ENCODE data around the gene CDK2.

The CDK2 gene

DNA sequence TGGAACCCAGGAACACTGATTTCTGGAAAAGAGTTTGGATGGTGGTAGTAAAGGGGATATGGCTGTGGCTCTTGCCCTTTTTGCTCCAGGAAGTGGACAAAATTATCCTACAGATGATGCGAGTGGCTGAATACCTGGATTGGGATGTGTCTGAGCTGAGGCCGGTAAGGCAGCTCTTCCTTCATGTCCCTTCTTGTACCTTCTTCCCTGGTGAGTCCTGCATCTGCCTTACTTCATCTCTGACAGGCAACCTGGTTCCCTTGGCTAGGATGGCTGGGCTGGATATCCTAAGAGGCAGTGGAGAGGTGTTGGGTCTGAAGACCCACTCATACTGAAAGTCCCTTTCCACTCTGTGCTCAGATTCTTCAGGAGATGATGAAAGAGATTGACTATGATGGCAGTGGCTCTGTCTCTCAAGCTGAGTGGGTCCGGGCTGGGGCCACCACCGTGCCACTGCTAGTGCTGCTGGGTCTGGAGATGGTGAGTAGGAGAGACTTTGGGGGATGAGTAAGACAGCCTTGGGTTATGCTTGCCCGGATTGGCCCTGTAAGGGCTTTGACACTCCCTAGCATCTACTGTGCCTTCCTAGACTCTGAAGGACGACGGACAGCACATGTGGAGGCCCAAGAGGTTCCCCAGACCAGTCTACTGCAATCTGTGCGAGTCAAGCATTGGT lies 27.7 kb upstream of the CDK2 start:
- no peaks in the 10 kb centered on the region for H3K9me3 ChIP-seq (ENCODE audit: control insufficient read depth in 2 of 2, low read length in 2 of 2)
- peaks cover 14% of the 10 kb centered on the region for H3K4me1 ChIP-seq (ENCODE audit: control insufficient read depth, insufficient read depth, low read length)
- no peaks in the 10 kb centered on the region for H3K27me3 ChIP-seq (ENCODE audit: control insufficient read depth in 1 of 2, insufficient read depth in 2 of 2, low read length in 2 of 2)

GRCh38 chr12:55940065-55940732 lies 26.4 kb upstream of the CDK2 start:
- H3K36me3 ChIP-seq (ENCODE audit: control insufficient read depth in 2 of 2, insufficient read depth in 2 of 2, low read length in 2 of 2) = peaks cover 0 to 7% of the 10 kb centered on the region in 2 donors
- H3K27ac ChIP-seq (ENCODE audit: low read length) = peak overlapping the region; percentile 24
- H3K9ac ChIP-seq (ENCODE audit: low read length in 2 of 2) = peak overlapping the region; percentile 57 to 58
- no peaks in the 10 kb centered on the region for H3K27me3 ChIP-seq (ENCODE audit: control insufficient read depth in 1 of 2, insufficient read depth in 2 of 2, low read length in 2 of 2)
- peaks cover 14% of the 10 kb centered on the region for H3K4me1 ChIP-seq (ENCODE audit: control insufficient read depth, insufficient read depth, low read length)
- H3K9me3 ChIP-seq (ENCODE audit: control insufficient read depth in 2 of 2, low read length in 2 of 2) = no peaks in the 10 kb centered on the region
- H3K4me3 ChIP-seq (ENCODE audit: low read length in 2 of 2) = peak overlapping the region; percentile 17 to 65

More for the DNA sequence above, 27.7 kb upstream of the CDK2 start:
- Histone ChIP-seq H3K9ac (ENCODE audit: low read length in 2 of 2) (no peak overlapping the region), H3K27ac (ENCODE audit: low read length) (no peak overlapping the region), H3K4me3 (ENCODE audit: low read length in 2 of 2) (no peak overlapping the region), H3K36me3 (ENCODE audit: control insufficient read depth in 2 of 2, insufficient read depth in 2 of 2, low read length in 2 of 2) (peaks cover 0 to 6% of the 10 kb centered on the region in 2 donors)

DNA sequence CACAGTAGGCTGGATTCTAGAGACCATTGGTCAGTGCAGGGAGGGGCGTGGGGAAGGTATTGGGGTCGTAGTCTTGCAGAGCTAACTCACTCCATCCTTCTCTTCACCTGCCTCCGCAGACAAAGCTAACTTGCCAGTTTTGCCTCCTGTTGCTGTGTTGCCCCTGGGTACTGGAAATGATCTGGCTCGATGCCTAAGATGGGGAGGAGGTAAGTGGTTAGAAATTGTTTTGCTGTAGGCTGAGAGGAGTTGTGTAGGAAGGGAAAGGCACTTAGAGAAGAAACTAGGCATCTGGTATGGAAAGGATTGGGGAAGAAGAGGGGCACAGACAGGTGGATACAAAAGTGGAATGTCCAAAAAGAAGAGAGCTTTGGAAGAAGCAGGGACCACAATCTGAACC lies 24.6 kb upstream of the CDK2 start:
- H3K9me3 ChIP-seq (ENCODE audit: control insufficient read depth in 2 of 2, low read length in 2 of 2) = no peaks in the 10 kb centered on the region
- no peaks in the 10 kb centered on the region for H3K27me3 ChIP-seq (ENCODE audit: control insufficient read depth in 1 of 2, insufficient read depth in 2 of 2, low read length in 2 of 2)
- H3K36me3 ChIP-seq (ENCODE audit: control insufficient read depth in 2 of 2, insufficient read depth in 2 of 2, low read length in 2 of 2) = peaks cover 0 to 10% of the 10 kb centered on the region in 2 donors
- H3K27ac ChIP-seq (ENCODE audit: low read length) = no peak overlapping the region
- no peak overlapping the region for H3K9ac ChIP-seq (ENCODE audit: low read length in 2 of 2)
- H3K4me3 ChIP-seq (ENCODE audit: low read length in 2 of 2) = no peak overlapping the region
- H3K4me1 ChIP-seq (ENCODE audit: control insufficient read depth, insufficient read depth, low read length) = peaks cover 11% of the 10 kb centered on the region

DNA sequence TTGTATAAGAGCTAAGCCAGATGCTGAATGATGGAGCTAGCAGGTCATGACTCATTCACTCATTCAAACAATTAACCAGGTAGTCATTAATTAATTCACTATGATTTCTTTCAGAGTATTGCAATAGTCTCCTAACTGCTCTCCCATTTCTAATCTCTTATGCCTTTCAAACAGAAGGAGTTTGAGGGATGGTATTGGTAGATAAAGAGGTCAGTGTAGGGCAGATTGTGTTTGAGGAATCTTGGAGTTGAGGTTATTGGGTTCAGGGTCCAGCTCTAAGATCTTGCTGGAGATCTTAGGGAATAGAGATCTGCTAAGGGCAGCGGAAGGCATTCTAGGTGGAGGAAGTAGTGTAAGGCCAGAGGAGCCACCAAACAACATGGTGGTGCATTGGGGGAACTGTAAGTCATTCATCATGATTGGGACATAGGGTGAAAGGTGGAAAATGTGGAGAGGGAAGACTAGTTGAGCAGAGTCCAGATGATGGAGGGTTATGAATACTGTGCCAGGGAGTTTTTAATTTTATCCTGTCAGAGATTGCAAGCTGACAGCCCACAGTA lies 24.0 kb upstream of the CDK2 start:
- Histone ChIP-seq H3K36me3 (ENCODE audit: control insufficient read depth in 2 of 2, insufficient read depth in 2 of 2, low read length in 2 of 2) (peaks cover 0 to 10% of the 10 kb centered on the region in 2 donors), H3K4me3 (ENCODE audit: low read length in 2 of 2) (no peak overlapping the region), H3K4me1 (ENCODE audit: control insufficient read depth, insufficient read depth, low read length) (peaks cover 11% of the 10 kb centered on the region), H3K9ac (ENCODE audit: low read length in 2 of 2) (no peak overlapping the region), H3K9me3 (ENCODE audit: control insufficient read depth in 2 of 2, low read length in 2 of 2) (no peaks in the 10 kb centered on the region), H3K27me3 (ENCODE audit: control insufficient read depth in 1 of 2, insufficient read depth in 2 of 2, low read length in 2 of 2) (no peaks in the 10 kb centered on the region), H3K27ac (ENCODE audit: low read length) (no peak overlapping the region)

GRCh38 chr12:55946553-55946952 lies 20.1 kb upstream of the CDK2 start:
- Histone ChIP-seq H3K27me3 (ENCODE audit: control insufficient read depth in 1 of 2, insufficient read depth in 2 of 2, low read length in 2 of 2) (no peaks in the 10 kb centered on the region), H3K9me3 (ENCODE audit: control insufficient read depth in 2 of 2, low read length in 2 of 2) (no peaks in the 10 kb centered on the region), H3K4me1 (ENCODE audit: control insufficient read depth, insufficient read depth, low read length) (no peaks in the 10 kb centered on the region), H3K27ac (ENCODE audit: low read length) (no peak overlapping the region), H3K4me3 (ENCODE audit: low read length in 2 of 2) (no peak overlapping the region), H3K36me3 (ENCODE audit: control insufficient read depth in 2 of 2, insufficient read depth in 2 of 2, low read length in 2 of 2) (peaks cover 0 to 11% of the 10 kb centered on the region in 2 donors), H3K9ac (ENCODE audit: low read length in 2 of 2) (no peak overlapping the region)

- H3K9ac ChIP-seq (ENCODE audit: low read length in 2 of 2) = no peak overlapping the region
- H3K9me3 ChIP-seq (ENCODE audit: control insufficient read depth in 2 of 2, low read length in 2 of 2) = no peaks in the 10 kb centered on the region
- no peaks in the 10 kb centered on the region for H3K27me3 ChIP-seq (ENCODE audit: control insufficient read depth in 1 of 2, insufficient read depth in 2 of 2, low read length in 2 of 2)
- H3K27ac ChIP-seq (ENCODE audit: low read length) = no peak overlapping the region
- no peaks in the 10 kb centered on the region for H3K4me1 ChIP-seq (ENCODE audit: control insufficient read depth, insufficient read depth, low read length)
- peaks cover 19 to 21% of the 10 kb centered on the region in 2 donors for H3K36me3 ChIP-seq (ENCODE audit: control insufficient read depth in 2 of 2, insufficient read depth in 2 of 2, low read length in 2 of 2)
- no peak overlapping the region for H3K4me3 ChIP-seq (ENCODE audit: low read length in 2 of 2)
Observed at GRCh38 chr12:55955344-55955743, 11.3 kb upstream of the CDK2 start.

DNA sequence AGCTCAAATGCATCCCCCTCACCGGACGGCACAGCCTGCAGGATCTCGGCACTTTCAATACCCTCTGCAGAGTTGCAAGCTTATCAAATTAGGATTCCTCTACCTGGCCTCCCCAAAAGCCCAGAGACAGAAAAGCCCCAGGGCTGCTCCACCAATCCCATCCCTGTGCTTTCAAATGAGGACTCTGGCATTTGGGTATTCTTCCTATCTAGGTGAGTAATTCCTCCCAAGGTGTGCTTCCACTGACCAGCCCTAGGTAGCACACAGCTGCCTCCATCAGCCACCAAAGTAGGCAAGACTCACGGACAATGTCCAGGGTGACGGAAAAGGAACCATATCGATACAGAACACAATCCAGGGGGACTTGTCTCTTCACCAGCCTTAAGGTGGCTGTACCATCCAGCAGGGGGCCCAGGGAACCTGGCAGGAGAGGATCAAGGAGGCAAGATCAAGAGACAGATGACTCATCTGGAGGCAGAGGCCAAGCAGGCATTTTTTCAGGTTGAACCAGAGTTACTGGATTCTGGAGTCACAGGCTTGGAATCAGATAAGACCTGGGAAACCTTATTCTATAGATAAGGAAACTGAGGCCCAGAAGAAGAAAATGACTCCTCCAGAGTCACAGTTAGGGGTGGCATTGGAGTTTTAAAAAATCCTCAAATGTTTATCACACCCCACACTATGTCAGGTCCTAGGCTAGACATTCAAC lies 10.7 kb upstream of the CDK2 start:
- Histone ChIP-seq H3K4me1 (ENCODE audit: control insufficient read depth, insufficient read depth, low read length) (no peaks in the 10 kb centered on the region), H3K4me3 (ENCODE audit: low read length in 2 of 2) (no peak overlapping the region), H3K9me3 (ENCODE audit: control insufficient read depth in 2 of 2, low read length in 2 of 2) (no peaks in the 10 kb centered on the region), H3K36me3 (ENCODE audit: control insufficient read depth in 2 of 2, insufficient read depth in 2 of 2, low read length in 2 of 2) (peaks cover 19 to 21% of the 10 kb centered on the region in 2 donors), H3K9ac (ENCODE audit: low read length in 2 of 2) (no peak overlapping the region), H3K27me3 (ENCODE audit: control insufficient read depth in 1 of 2, insufficient read depth in 2 of 2, low read length in 2 of 2) (no peaks in the 10 kb centered on the region), H3K27ac (ENCODE audit: low read length) (no peak overlapping the region)

GRCh38 chr12:55957106-55957859 lies 9.3 kb upstream of the CDK2 start:
- H3K27ac ChIP-seq (ENCODE audit: low read length) = no peak overlapping the region

GRCh38 chr12:55963760-55964159 lies 2.9 kb upstream of the CDK2 start:
- Histone ChIP-seq H3K9ac (ENCODE audit: low read length in 2 of 2) (no peak overlapping the region), H3K27ac (ENCODE audit: low read length) (no peak overlapping the region), H3K4me3 (ENCODE audit: low read length in 2 of 2) (no peak overlapping the region), H3K9me3 (ENCODE audit: control insufficient read depth in 2 of 2, low read length in 2 of 2) (no peaks in the 10 kb centered on the region), H3K4me1 (ENCODE audit: control insufficient read depth, insufficient read depth, low read length) (peaks cover 18% of the 10 kb centered on the region), H3K36me3 (ENCODE audit: control insufficient read depth in 2 of 2, insufficient read depth in 2 of 2, low read length in 2 of 2) (no peaks in the 10 kb centered on the region), H3K27me3 (ENCODE audit: control insufficient read depth in 1 of 2, insufficient read depth in 2 of 2, low read length in 2 of 2) (no peaks in the 10 kb centered on the region)

More at GRCh38 chr12:55957106-55957859, 9.3 kb upstream of the CDK2 start:
- Histone ChIP-seq H3K9ac (ENCODE audit: low read length in 2 of 2) (no peak overlapping the region), H3K9me3 (ENCODE audit: control insufficient read depth in 2 of 2, low read length in 2 of 2) (no peaks in the 10 kb centered on the region), H3K36me3 (ENCODE audit: control insufficient read depth in 2 of 2, insufficient read depth in 2 of 2, low read length in 2 of 2) (peaks cover 7 to 18% of the 10 kb centered on the region in 2 donors), H3K4me3 (ENCODE audit: low read length in 2 of 2) (no peak overlapping the region), H3K27me3 (ENCODE audit: control insufficient read depth in 1 of 2, insufficient read depth in 2 of 2, low read length in 2 of 2) (no peaks in the 10 kb centered on the region), H3K4me1 (ENCODE audit: control insufficient read depth, insufficient read depth, low read length) (no peaks in the 10 kb centered on the region)

DNA sequence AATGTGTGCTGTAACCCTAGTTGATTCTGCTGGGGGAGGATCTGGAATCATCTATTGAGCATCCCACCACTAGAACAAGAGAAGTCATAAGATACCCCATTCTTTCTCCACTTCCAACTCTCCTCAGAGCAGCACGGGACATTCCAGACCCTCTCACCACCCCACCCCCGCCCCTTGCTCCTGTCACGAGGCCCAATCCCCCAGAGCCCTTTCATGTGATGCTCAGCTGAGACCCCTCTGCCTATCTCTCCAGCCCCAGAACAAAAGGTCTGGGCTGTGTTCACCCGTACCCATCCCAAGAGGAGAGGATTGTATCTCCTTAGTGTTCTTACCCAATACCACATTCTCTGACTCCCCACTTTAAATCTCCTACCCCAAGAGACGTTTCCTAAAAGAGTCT lies 1.4 kb upstream of the CDK2 start:
- H3K36me3 ChIP-seq (ENCODE audit: control insufficient read depth in 2 of 2, insufficient read depth in 2 of 2, low read length in 2 of 2) = no peaks in the 10 kb centered on the region
- no peaks in the 10 kb centered on the region for H3K27me3 ChIP-seq (ENCODE audit: control insufficient read depth in 1 of 2, insufficient read depth in 2 of 2, low read length in 2 of 2)
- no peaks in the 10 kb centered on the region for H3K9me3 ChIP-seq (ENCODE audit: control insufficient read depth in 2 of 2, low read length in 2 of 2)
- no peak overlapping the region for H3K27ac ChIP-seq (ENCODE audit: low read length)
- peaks cover 18% of the 10 kb centered on the region for H3K4me1 ChIP-seq (ENCODE audit: control insufficient read depth, insufficient read depth, low read length)
- H3K9ac ChIP-seq (ENCODE audit: low read length in 2 of 2) = peak overlapping the region in 1 of 2 donors; percentile 21
- H3K4me3 ChIP-seq (ENCODE audit: low read length in 2 of 2) = no peak overlapping the region

Data from stomach smooth muscle (tissue), 2 donors.